MCF 10A (cell line): ENCODE data around the gene DBP. TPM values are rescaled to one million over a fixed set of nuclear protein-coding genes. Genes with fewer than 3 reads are reported as not detected.

ENCODE experiments used
- BruUV-seq: library from RNA; stranded (reverse); fragments of 400-500 nt; replicated peaks from 2 replicates; lab custom pipeline; 2021; lab: Mats Ljungman, UMichigan
- CTCF ChIA-PET: fragments of 300-600 bp; sonication (Branson Sonifier 250); formaldehyde crosslinking; extraction: SDS; loops from one replicate; lab custom pipeline; 2021; ENCODE audit warnings: antibody characterized with exemption, inconsistent platforms; lab: Yijun Ruan, JAX
- POLR2A ChIA-PET: fragments of 300-600, 350-650 bp; sonication (Branson Sonifier 250); formaldehyde crosslinking; extraction: SDS; loops from one replicate; lab custom pipeline; 2020; ENCODE audit warnings: antibody characterized with exemption, inconsistent platforms; lab: Yijun Ruan, JAX
- DNase-seq: peaks from one replicate; pipeline ENCODE4 v3.0.0-alpha.2; 2018; ENCODE audit not compliant: unreplicated experiment
- H3K27ac Mint-ChIP-seq: one replicate; pipeline ENCODE4 v1.8.0; 2022; ENCODE audit warnings: mild to moderate bottlenecking, low read depth, mixed read lengths; ENCODE audit not compliant: unreplicated experiment
- H3K27me3 Mint-ChIP-seq: one replicate; pipeline ENCODE4 v1.8.0; 2022; ENCODE audit warnings: mixed read lengths; ENCODE audit not compliant: insufficient read depth, unreplicated experiment
- H3K36me3 Mint-ChIP-seq: one replicate; pipeline ENCODE4 v1.8.0; 2022; ENCODE audit warnings: mild to moderate bottlenecking, moderate library complexity, mixed read lengths; ENCODE audit not compliant: insufficient read depth, unreplicated experiment
- H3K4me1 Mint-ChIP-seq: one replicate; pipeline ENCODE4 v1.8.0; 2022; ENCODE audit warnings: mixed read lengths; ENCODE audit not compliant: insufficient read depth, unreplicated experiment
- H3K4me3 Mint-ChIP-seq: one replicate; pipeline ENCODE4 v1.8.0; 2022; ENCODE audit warnings: mild to moderate bottlenecking, moderate library complexity, mixed read lengths; ENCODE audit not compliant: unreplicated experiment
- H3K9me3 Mint-ChIP-seq: one replicate; pipeline ENCODE4 v1.8.0; 2022; ENCODE audit warnings: mixed read lengths; ENCODE audit not compliant: unreplicated experiment
- CTCF ChIP-seq: fragments of 200-600 bp; IDR thresholded peaks from one replicate; pipeline ENCODE4 v1.8.0; 2022; ENCODE audit warnings: antibody characterized with exemption, mild to moderate bottlenecking; ENCODE audit not compliant: unreplicated experiment
- intact Hi-C: fragments of 100-400 bp; cut with micrococcal nuclease; formaldehyde crosslinking; loops from 2 replicates; pipeline ENCODE4 v1.14.1; 2022
- total RNA-seq: library from RNA; stranded (reverse); gene quantifications from 2 replicates; pipeline ENCODE4 v1.2.3, GENCODE V29; 2022

DBP gene
- total RNA-seq, 1 experiment from 2014 or later, result 0.56 TPM

GRCh38 chr19:48600679-48601417, 36.3 kb downstream of the DBP start:
- TF ChIP-seq CTCF, result no peak
- POLR2A ChIA-PET, result no interaction called here
- intact Hi-C loops, result no loop called here
- H3K36me3 Mint-ChIP-seq, result no peaks in the 10 kb centered on the region
- CTCF ChIA-PET, result interaction anchor here (0.8 to 1.1 kb wide), 2 partner anchors 8 to 12 kb away, joined by 3 to 4 read pairs; no protein-coding TSS in a partner anchor
- no peaks in the 10 kb centered on the region for H3K4me1 Mint-ChIP-seq
- no TSS peak for BruUV-seq
- peaks cover 15% of the 10 kb centered on the region for H3K27me3 Mint-ChIP-seq
- no peak overlapping the region for H3K4me3 Mint-ChIP-seq
- no peak for DNase-seq
- H3K9me3 Mint-ChIP-seq, result no peaks in the 10 kb centered on the region
- H3K27ac Mint-ChIP-seq, result no peak overlapping the region

GRCh38 chr19:48598996-48599700, 38.0 kb downstream of the DBP start:
- no peak overlapping the region for H3K4me3 Mint-ChIP-seq
- no peak for DNase-seq
- ChIA-PET CTCF (interaction anchor here (1.1 kb wide), 1 partner anchor 11 kb away, joined by 4 read pairs; no protein-coding TSS in a partner anchor), POLR2A (no interaction called here)
- TF ChIP-seq CTCF, result no peak
- intact Hi-C loops, result no loop called here
- H3K9me3 Mint-ChIP-seq, result no peaks in the 10 kb centered on the region
- no peak overlapping the region for H3K27ac Mint-ChIP-seq
- BruUV-seq, result no TSS peak
- H3K36me3 Mint-ChIP-seq, result no peaks in the 10 kb centered on the region
- peaks cover 15% of the 10 kb centered on the region for H3K27me3 Mint-ChIP-seq
- H3K4me1 Mint-ChIP-seq, result no peaks in the 10 kb centered on the region

GRCh38 chr19:48596679-48597465, 40.3 kb downstream of the DBP start:
- H3K36me3 Mint-ChIP-seq, result no peaks in the 10 kb centered on the region
- intact Hi-C loops, result no loop called here
- H3K4me1 Mint-ChIP-seq, result no peaks in the 10 kb centered on the region
- ChIA-PET POLR2A (no interaction called here), CTCF (no interaction called here)
- TF ChIP-seq CTCF, result no peak
- no peak for DNase-seq
- no peak overlapping the region for H3K27ac Mint-ChIP-seq
- H3K4me3 Mint-ChIP-seq, result no peak overlapping the region
- no TSS peak for BruUV-seq
- H3K9me3 Mint-ChIP-seq, result no peaks in the 10 kb centered on the region
- peaks cover 15% of the 10 kb centered on the region for H3K27me3 Mint-ChIP-seq

DNA sequence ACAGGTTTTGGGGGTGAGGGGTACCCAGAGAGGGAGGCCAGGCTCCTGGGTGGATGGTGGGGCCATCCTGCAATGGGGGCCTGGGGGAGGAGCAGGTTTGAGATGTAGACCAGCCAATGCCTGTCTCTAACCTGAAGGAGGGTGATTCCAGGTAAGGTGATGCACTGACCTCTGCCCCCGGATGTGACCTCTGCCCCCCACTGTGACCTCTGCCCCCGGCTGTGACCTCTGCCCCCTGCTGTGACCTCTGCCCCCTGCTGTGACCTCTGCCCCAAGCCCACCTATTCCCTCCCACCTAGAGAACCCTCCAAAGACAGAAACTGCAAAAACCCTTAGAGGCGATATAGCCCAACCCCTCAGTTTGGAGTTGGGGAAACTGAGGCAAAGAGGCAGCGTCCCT, 40.9 kb downstream of the DBP start:
- no peak overlapping the region for H3K27ac Mint-ChIP-seq
- H3K4me3 Mint-ChIP-seq, result no peak overlapping the region
- TF ChIP-seq CTCF, result no peak
- H3K27me3 Mint-ChIP-seq, result peaks cover 15% of the 10 kb centered on the region
- intact Hi-C loops, result no loop called here
- no peaks in the 10 kb centered on the region for H3K4me1 Mint-ChIP-seq
- no peaks in the 10 kb centered on the region for H3K36me3 Mint-ChIP-seq
- DNase-seq, result no peak
- CTCF ChIA-PET, result interaction anchor here (0.6 kb wide), 1 partner anchor 19 kb away, joined by 3 read pairs; no protein-coding TSS in a partner anchor
- no peaks in the 10 kb centered on the region for H3K9me3 Mint-ChIP-seq
- POLR2A ChIA-PET, result no interaction called here
- no TSS peak for BruUV-seq
